WI38 (cell line): ENCODE results near the gene NEMP1.
"Not testable (repeated sequence)": the region's sequence is repeated elsewhere in the genome, so short reads cannot be mapped to it uniquely, and the experiment has no call there.

Experiments used
- H3K4me3 ChIP-seq: 2 replicates; pipeline ENCODE4 v1.5.1; 2011; ENCODE audit warnings: low read depth, mild to moderate bottlenecking, control low read depth, low read length
- TF ChIP-seq, protein P1 (sequence below): IDR thresholded peaks from 2 replicates; pipeline ENCODE4 v1.5.1; 2012; ENCODE audit warnings: low read depth, mild to moderate bottlenecking, control low read depth, low read length

The NEMP1 gene

DNA sequence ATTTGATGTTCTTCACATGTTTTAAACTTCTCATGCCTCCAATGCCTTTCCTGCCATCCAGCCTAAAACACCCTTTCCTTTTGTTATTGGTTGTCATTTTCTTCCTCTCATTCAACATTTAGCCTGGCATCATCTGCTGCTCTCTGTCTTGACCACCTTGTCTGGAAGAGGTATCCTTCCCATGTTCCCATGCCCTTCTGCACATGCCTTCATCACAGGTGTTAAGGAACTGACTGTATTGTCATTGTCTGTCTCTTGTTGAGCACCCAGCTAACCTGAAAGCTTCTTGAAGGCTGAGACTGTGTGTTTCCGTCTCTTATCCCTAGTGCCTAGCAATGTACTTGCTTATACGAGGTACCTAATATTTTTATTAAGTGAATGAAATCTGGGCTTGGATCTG lies 45.2 kb upstream of the NEMP1 start:
- H3K4me3 ChIP-seq = no peak overlapping the region
- TF ChIP-seq, protein P1, sequence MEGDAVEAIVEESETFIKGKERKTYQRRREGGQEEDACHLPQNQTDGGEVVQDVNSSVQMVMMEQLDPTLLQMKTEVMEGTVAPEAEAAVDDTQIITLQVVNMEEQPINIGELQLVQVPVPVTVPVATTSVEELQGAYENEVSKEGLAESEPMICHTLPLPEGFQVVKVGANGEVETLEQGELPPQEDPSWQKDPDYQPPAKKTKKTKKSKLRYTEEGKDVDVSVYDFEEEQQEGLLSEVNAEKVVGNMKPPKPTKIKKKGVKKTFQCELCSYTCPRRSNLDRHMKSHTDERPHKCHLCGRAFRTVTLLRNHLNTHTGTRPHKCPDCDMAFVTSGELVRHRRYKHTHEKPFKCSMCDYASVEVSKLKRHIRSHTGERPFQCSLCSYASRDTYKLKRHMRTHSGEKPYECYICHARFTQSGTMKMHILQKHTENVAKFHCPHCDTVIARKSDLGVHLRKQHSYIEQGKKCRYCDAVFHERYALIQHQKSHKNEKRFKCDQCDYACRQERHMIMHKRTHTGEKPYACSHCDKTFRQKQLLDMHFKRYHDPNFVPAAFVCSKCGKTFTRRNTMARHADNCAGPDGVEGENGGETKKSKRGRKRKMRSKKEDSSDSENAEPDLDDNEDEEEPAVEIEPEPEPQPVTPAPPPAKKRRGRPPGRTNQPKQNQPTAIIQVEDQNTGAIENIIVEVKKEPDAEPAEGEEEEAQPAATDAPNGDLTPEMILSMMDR = no peak

DNA sequence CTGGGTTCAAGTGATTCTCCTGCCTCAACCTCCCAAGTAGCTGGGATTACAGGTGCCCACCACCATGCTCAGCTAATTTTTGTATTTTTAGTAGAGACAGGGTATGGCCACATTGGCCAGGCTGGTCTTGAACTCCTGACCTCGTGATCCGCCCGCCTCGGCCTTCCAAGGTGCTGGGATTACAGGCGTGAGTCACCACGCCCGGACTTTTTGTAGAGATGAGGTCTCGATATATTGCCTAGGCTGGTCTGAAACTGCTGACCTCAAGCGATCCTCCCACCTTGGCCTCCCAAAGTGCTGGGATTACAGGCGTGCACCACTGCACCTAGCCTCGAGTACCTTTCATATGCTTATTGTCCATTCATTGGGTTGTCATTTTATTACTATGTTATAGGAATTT lies 42.1 kb upstream of the NEMP1 start:
- not testable (repeated sequence) for H3K4me3 ChIP-seq

DNA sequence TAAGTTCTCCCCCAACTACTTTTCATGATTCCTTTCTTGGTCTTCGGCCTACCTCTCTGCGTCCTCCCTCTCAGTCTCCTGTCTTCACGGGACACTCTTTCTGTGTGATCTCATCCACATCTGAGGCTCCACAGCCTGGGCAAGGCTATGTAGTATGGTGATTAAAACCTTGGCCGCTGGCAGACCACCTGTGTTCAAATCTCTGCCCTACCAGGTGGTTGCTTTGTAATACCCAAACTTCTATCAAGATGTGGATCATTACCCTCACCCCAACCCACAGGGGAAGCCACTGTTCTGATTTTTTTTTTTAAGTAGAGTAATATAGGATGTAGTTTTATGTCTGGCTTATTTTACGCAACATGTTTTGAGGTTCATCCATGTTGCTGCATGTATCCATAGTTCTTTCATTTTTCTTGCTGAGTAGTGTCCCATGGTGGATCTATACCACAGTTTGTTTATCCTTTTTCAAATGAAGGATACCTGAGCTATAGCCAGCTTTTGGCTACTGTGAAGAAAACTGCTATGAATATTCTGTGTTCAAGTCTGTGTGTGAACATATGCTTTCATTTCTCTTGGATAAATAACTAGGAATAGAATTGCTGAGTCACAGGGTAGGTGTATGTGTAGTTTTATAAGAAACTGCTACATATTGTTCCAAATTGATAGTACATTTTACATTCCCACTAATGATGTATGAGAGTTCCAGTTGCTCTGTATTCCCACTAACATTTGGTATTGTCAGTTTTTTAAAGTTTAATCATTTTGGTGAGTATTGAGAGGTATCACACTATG lies 40.9 kb upstream of the NEMP1 start:
- no peak overlapping the region for H3K4me3 ChIP-seq
- TF ChIP-seq, protein P1 = no peak

DNA sequence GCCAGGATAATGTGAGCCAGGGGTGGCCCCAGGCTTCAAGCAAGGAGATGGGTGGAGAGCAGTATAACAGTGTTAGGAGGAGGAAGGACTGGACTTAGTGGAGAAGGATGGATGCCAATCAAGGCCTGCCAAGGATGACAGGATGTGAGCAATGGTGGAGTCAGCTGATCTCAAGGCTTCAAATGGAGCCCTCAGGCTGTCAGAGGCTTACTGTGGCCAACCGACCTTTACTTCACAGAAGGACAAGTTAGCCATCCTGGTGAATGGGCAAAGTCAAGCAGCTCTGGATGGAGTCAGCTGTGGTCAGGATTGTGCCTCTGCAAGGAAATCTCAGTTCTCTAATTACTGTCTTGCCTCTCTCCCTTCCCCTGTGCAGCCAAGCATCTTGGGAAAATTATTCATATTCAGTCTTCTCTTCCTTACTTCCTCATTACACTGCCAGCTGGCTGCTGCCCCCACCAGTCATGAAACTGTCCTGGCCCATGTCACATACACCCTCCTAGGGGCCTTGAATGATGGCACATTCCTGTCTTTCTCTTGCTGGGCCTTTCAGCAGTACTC lies 40.2 kb upstream of the NEMP1 start:
- TF ChIP-seq, protein P1 = no peak
- H3K4me3 ChIP-seq = no peak overlapping the region

DNA sequence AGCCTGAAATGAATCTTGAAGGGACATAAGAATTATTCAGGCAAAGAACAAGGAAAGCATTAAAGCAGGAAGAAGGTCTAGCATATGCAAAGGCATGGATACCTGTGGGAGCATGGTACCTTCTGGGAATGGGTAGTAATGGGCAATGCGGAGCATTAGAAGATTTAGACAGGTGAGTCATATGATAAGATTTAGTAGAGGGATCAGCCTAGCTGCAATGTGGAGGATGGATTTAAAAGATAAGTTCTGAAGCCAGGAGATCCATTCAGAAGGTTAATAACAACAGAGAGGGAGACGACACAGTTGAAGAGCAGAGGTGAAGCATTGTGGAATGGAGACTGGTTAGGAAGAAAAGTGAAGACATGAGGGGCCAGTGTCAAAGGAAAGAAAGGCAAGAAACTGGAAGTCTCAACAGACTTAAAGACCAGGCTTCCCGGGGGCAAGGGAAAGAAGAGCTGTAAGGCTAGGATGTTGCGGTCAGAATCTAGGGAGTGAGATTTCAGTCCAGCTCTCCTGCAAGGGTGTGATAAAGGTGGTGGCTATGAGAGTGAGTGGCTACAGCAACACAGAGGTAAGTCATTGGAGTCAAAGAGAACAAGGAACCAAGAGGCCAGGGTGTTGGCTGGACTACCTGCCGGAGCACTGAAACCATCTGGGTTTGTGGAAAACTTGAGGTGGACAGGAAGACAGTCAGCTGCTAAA lies 38.1 kb upstream of the NEMP1 start:
- TF ChIP-seq, protein P1 = no peak
- no peak overlapping the region for H3K4me3 ChIP-seq

DNA sequence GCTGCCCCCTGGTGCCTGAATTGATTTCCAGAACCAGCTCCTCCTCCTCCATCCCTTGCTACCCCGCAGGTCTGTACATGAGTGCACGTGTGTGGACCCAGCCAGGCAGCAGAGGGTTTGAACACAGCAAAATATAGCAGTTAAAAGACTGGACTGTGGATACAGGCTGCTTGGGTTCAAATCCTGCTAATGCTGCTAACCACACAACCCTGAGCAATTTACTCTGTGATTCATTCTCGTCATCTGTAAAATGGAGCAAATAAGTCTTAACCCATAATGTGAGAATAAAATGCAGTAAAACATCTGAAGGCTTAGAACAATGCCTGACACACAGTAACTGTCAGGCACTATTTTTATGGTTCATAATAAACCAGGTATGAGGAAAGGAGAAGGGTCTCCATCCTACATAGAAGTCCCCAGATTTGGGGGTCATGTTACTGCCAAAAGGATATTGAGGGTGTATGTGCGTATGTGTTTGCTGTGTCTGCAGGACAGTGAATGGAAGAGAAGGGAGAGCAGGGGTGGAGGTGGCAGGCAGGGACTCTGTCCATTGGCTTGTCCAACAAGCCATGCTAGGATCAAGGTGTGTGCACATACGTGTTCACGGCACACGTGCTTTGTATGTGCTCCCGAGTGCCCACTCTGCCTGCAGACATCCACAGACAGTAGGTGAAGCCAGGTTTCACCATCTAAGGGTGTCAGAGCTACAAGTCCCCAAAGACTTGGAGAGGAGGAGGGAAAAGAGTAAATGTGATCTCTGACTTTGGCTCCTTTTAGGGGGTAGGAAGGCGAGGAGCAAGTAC lies 34.1 kb upstream of the NEMP1 start:
- peak overlapping the region; percentile 81; the same call in 1 of the 2 replicates for H3K4me3 ChIP-seq
- TF ChIP-seq, protein P1 = no peak

DNA sequence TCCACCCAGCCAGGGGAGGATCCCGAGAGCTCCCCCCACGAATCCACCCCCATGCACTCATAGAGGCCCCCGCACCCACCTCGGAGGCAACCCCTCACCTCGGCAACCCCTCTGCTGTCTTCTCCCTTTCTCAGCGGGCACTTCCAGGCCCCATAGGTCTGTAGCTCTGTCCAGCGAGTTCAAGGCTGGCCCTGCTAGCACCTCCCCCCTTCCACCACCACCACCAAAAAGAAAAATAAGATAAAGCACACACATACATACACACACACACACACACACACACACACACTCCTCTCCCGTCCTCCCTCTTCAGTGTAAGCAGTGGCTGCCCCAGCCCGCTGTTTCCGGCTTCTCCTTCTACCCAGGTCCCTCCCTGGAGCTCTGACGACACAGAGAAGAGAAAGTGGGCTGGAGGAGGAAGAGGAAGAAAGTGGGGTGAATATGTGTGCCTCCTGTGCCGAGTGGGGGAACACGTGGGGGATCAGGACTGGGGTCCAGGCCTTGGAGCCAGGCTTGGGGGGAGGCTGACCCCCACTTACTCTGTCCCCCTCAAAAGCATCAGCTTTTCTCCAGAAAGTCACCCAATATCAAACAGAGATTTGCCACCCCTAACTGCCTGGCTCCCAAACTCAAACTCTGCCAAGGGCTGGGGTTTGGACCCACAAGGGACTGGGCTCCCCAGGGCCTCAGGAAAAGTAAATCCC lies 32.6 kb upstream of the NEMP1 start, which contains the start of gene STAT6:
Gene STAT6, minus strand, starts transcription at position 332 of the 704 bp plus-strand sequence. CDS start 3,084 bp downstream, outside the sequence.
- H3K4me3 ChIP-seq = peak within 1 kb of the TSS; percentile 81
- TF ChIP-seq, protein P1 = no peak
